ENCODE results near the gene WDR88.
"Not testable (repeated sequence)": the region's sequence is repeated elsewhere in the genome, so short reads cannot be mapped to it uniquely, and the experiment has no call there.

The WDR88 gene

GRCh38 chr19:33211794-33212435 lies 80.0 kb downstream of the WDR88 start:
- no peak for DNase-seq (ENCODE audit: low spot score)

DNA sequence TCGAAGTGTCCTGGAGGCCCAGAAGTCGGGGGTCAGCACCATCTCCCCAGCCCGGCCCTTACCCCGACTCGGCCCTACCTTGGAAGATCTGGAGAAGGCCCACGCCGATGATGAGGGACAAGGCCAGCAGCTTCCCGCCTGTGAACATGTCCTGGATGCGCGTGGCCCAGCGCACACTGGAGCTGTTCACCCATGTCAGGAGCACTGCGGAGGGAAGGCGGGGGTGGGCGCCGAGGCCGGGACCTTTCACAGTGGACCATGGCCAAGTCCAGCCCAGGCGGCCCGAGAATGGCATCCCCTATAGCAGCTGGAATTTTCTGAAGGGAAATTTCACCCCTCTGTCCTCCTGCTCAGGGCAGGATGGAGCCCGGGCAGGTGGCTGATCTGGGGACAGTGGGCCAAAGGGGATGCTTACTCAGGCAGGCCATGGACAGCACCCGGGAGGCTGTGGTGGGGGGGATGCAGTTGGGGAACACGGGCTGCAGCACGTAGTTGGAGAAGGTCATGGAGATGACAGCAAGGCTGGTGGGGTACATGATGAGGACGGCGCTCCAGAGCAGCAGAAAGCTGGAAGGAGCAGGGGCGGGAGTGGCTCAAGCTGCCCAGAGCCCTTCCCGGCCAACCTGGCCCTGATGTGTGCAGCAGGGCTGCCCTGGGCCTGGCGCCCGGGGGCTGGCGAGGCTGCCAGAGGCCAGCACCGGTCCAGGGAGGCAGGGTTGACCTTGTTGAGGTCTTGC lies 80.7 kb downstream of the WDR88 start:
- DNase-seq (ENCODE audit: low spot score), result no peak

GRCh38 chr19:33214596-33214995 lies 82.7 kb downstream of the WDR88 start:
- peak; percentile 78 for DNase-seq (ENCODE audit: low spot score)

DNA sequence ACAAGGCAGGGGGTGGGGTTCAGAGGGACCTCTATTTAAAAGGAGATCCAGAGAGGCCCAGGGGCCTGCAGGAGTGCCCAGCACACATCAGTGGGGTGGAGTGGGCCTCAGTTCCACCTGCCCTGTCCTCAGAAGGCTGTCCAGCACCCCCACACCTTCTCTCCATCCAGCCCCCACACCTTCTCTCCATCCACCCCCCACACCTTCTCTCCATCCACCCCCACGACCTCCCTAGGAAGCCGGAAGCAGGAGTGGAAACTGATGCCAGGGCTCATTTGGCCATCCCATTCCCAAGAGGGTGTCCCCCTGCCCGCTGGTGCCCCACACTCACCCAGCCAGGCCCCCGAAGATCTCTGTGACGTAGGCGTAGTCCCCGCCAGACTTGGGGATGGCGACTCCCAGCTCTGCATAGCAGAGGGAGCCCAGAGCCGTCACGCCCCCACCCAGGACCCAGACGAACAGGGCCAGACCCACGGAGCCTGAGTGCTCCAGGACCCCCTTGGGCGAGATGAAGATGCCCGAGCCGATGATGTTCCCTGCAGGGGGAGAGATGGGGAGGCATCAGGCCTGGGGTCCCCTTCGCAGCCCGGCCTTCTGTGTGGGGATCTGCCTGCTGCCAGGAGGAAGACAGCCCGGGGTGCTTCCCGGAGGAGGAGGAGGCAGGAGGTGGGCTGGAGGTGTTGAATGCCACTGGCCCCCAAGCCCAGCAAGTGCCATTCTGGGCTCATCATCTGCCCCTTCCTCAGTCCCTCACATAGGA lies 83.7 kb downstream of the WDR88 start:
- DNase-seq (ENCODE audit: low spot score), result no peak

DNA sequence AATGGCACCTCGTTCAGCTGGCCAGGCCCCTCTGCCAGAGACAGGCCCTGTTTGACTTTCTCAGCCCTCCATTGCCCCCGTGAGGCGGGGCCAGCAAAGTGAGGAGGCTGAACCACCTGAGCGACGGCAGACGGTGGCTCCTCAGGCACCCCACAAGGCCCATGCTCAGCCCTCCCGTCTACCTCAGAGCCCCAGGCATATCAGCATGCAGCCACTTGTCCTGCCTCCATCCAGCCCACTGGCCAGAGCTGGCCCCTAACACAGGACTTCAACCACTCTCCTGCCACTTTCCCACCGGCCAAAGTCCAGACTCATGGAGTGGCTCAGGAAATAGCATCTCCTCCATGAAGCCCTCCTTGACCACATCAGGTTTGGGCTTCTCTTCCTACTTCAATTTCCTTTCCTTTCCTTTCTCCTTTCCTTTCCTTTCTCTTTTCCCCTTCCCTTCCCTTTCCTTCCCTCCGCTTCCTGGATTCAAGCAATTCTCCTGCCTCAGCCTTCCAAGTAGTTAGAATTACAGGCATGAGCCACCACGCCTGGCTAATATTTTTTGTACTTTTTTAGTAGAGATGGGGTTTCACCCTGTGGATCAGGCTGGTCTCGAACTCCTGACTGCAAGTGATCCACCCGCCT lies 84.4 kb downstream of the WDR88 start:
- no peak for DNase-seq (ENCODE audit: low spot score)

- no peak for DNase-seq (ENCODE audit: low spot score)
These were observed 86.0 kb downstream of the WDR88 start for GRCh38 chr19:33217881-33218280.

GRCh38 chr19:33219261-33219815 lies 87.4 kb downstream of the WDR88 start:
- no peak for DNase-seq (ENCODE audit: low spot score)

- DNase-seq (ENCODE audit: low spot score), result no peak
These were observed 88.2 kb downstream of the WDR88 start for GRCh38 chr19:33220115-33220514.

DNA sequence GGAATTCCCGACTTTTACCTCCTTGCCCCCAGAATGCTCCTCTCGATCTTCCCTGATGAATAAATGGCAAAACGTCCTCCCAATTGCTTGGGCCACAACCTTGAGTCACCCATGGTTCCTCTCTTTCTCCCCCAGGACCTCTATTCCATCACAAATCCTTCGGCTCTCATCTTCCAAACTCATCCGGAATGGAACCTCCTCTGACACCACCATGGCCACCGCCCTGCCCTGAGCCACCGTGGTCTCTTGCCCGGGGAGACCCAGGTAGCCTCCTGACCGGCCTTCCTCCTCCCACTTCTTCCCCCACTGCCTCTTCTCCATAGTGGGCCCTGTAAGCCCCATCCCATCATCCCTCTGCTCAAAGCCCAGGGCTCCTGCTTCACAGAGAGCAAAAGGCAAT lies 88.8 kb downstream of the WDR88 start:
- no peak for DNase-seq (ENCODE audit: low spot score)

GRCh38 chr19:33221638-33222037 lies 89.7 kb downstream of the WDR88 start:
- no peak for DNase-seq (ENCODE audit: low spot score)

DNA sequence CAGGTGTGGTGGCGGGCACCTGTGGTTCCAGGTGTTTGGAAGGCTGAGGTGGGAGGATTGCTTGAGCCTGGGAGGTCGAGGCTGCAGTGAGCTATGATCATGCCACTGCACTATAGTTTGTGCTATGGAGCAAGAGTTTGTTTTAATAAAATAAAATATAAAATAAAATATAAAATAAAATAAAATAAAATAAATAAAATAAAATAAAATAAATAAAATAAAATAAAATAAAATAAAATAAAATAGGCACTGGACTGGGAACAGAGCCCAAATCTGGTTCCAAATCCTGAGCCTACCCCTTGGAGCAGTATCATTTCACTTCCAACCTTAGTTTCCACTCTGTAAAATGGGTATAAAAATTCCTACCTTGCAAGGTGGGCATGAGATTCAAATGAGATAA lies 90.3 kb downstream of the WDR88 start:
- DNase-seq (ENCODE audit: low spot score), result not testable (repeated sequence)

GRCh38 chr19:33224694-33225457 lies 93.0 kb downstream of the WDR88 start:
- DNase-seq (ENCODE audit: low spot score), result no peak
